Skeletal muscle tissue (tissue), 1 donor: ENCODE measurements around the gene SLC35B1. TPM values are rescaled to one million over a fixed set of nuclear protein-coding genes. Genes with fewer than 3 reads are reported as not detected.

Experiments
- total RNA-seq: library from RNA; depleted of rRNA; stranded (reverse); fragments of >200 nt; gene quantifications from one replicate; pipeline ENCODE4 v1.2.3, GENCODE V29; 2014

SLC35B1 gene
- total RNA-seq, 1 donor from 2014 or later, result 48.0 TPM

Other genes starting within 250 kb of the SLC35B1 start
- 20.4 TPM for gene NGFR, start 212.7 kb downstream of the SLC35B1 start, total RNA-seq
- 0.52 TPM for gene NXPH3, start 132.1 kb downstream of the SLC35B1 start, total RNA-seq
- gene SPOP, start 29.9 kb downstream of the SLC35B1 start, total RNA-seq, result 61.6 TPM
- 5.2 TPM for gene FAM117A, start 56.2 kb upstream of the SLC35B1 start, total RNA-seq
- 23.5 TPM for gene KAT7, start 80.7 kb upstream of the SLC35B1 start, total RNA-seq
- gene TAC4, start 140.1 kb upstream of the SLC35B1 start, total RNA-seq, result 2.1 TPM